ENCODE data around the gene CASP4. TPM values are rescaled to one million over a fixed set of nuclear protein-coding genes. Genes with fewer than 3 reads are reported as not detected.

Gene CASP4
- total RNA-seq, 2 experiments from 2014 or later, result 48.8 to 59.1 TPM

Other genes starting within 250 kb of the CASP4 start
- not detected for gene CASP12, start 70.1 kb downstream of the CASP4 start, total RNA-seq
- not detected for gene CASP5, start 54.6 kb upstream of the CASP4 start, total RNA-seq
- 10 to 100 TPM; 23.7 to 33.4 TPM for gene CASP1, start 66.6 kb upstream of the CASP4 start, total RNA-seq
- 10 to 100 TPM; 11.6 to 13.9 TPM for gene CARD16, start 76.8 kb upstream of the CASP4 start, total RNA-seq
- not detected for gene CARD18, start 171.2 kb upstream of the CASP4 start, total RNA-seq